Neural cell (in vitro differentiated cells): ENCODE results near the gene LHFPL5. TPM values are rescaled to one million over a fixed set of nuclear protein-coding genes. Genes with fewer than 3 reads are reported as not detected.

Experiments
- H2AFZ ChIP-seq: fragments of 200-600, 300-800 bp; sonication (generic), shearing (Covaris generic); 2 replicates; pipeline ENCODE4 v1.6.0; 2014; ENCODE audit warnings: low read depth, mild to moderate bottlenecking, antibody characterized with exemption, low read length, moderate library complexity
- H3F3A ChIP-seq: fragments of 200-600 bp; shearing (Covaris generic); 2 replicates; pipeline ENCODE4 v1.6.1; 2016; ENCODE audit warnings: mild to moderate bottlenecking, moderate library complexity, mixed read lengths, antibody characterized with exemption, low read length; ENCODE audit not compliant: insufficient read depth, poor library complexity, severe bottlenecking
- H3K27ac ChIP-seq: fragments of 200-600, 300-800 bp; sonication (generic), shearing (Covaris generic); 2 replicates; pipeline ENCODE4 v1.5.1; 2014; ENCODE audit warnings: mild to moderate bottlenecking, low read length, moderate library complexity
- H3K27me3 ChIP-seq: fragments of 300-800, 200-600 bp; sonication (generic), shearing (Covaris generic); 2 replicates; pipeline ENCODE4 v1.6.0; 2014; ENCODE audit warnings: mild to moderate bottlenecking, low read depth, low read length, moderate library complexity; ENCODE audit not compliant: insufficient read depth
- H3K36me3 ChIP-seq: fragments of 300-800, 200-600 bp; sonication (generic), shearing (Covaris generic); 2 replicates; pipeline ENCODE4 v1.5.1; 2014; ENCODE audit warnings: mild to moderate bottlenecking, antibody characterized with exemption, low read length, moderate library complexity; ENCODE audit not compliant: insufficient read depth
- H3K4me2 ChIP-seq: fragments of 300-800, 200-600 bp; sonication (generic), shearing (Covaris generic); 2 replicates; pipeline ENCODE4 v1.6.0; 2014; ENCODE audit warnings: mild to moderate bottlenecking, low read length
- H3K4me3 ChIP-seq: fragments of 300-800, 200-600 bp; sonication (generic), shearing (Covaris generic); 2 replicates; pipeline ENCODE4 v1.5.1; 2014; ENCODE audit warnings: mild to moderate bottlenecking, low read length, moderate library complexity
- H3K79me2 ChIP-seq: fragments of 200-600 bp; shearing (Covaris generic); replicated peaks from 2 replicates; pipeline ENCODE4 v1.6.0; 2014; ENCODE audit warnings: mild to moderate bottlenecking, low read length, moderate library complexity; ENCODE audit not compliant: insufficient read depth
- H3K9ac ChIP-seq: fragments of 300-800, 200-600 bp; sonication (generic), shearing (Covaris generic); 2 replicates; pipeline ENCODE4 v1.6.1; 2016; ENCODE audit warnings: mild to moderate bottlenecking, low read length, mixed read lengths
- H3K9me2 ChIP-seq: fragments of 200-600 bp; shearing (Covaris generic); 2 replicates; pipeline ENCODE4 v1.6.1; 2016; ENCODE audit warnings: mild to moderate bottlenecking, low read length, mixed read lengths; ENCODE audit not compliant: insufficient read depth
- H3K9me3 ChIP-seq: fragments of 200-600, 300-800 bp; sonication (generic), shearing (Covaris generic); 2 replicates; pipeline ENCODE4 v1.6.1; 2016; ENCODE audit warnings: mild to moderate bottlenecking, mixed run types, low read length, moderate library complexity, mixed read lengths
- H4K20me1 ChIP-seq: fragments of 200-600 bp; shearing (Covaris generic); 2 replicates; pipeline ENCODE4 v1.6.1; 2016; ENCODE audit warnings: mild to moderate bottlenecking, mixed run types; ENCODE audit not compliant: insufficient read depth
- CTCF ChIP-seq: fragments of 450-650 bp; IDR thresholded peaks from 2 replicates; pipeline ENCODE4 v1.5.1; 2014; ENCODE audit warnings: antibody characterized with exemption, mild to moderate bottlenecking, moderate library complexity; ENCODE audit not compliant: poor library complexity, severe bottlenecking
- EP300 ChIP-seq: fragments of 450-650 bp; conservative IDR thresholded peaks from 2 replicates; pipeline ENCODE4 v1.6.1; 2014; ENCODE audit warnings: antibody characterized with exemption, mild to moderate bottlenecking, moderate library complexity; ENCODE audit not compliant: poor library complexity, severe bottlenecking
- EZH2 ChIP-seq: fragments of 200-600, 300-800 bp; shearing (Covaris generic), sonication (generic); IDR thresholded peaks from 2 replicates; pipeline ENCODE4 v1.6.1; 2014; ENCODE audit warnings: antibody characterized with exemption, low read length, borderline replicate concordance, mild to moderate bottlenecking; ENCODE audit not compliant: insufficient read depth, poor library complexity, severe bottlenecking
- MXI1 ChIP-seq: fragments of 450-650 bp; conservative IDR thresholded peaks from 2 replicates; pipeline ENCODE4 v1.6.1; 2014; ENCODE audit warnings: antibody characterized with exemption, mild to moderate bottlenecking; ENCODE audit not compliant: poor library complexity, severe bottlenecking
- POLR2AphosphoS5 ChIP-seq: IDR thresholded peaks from 2 replicates; pipeline ENCODE4 v1.6.1; 2012
- RAD21 ChIP-seq: fragments of 450-650 bp; conservative IDR thresholded peaks from 2 replicates; pipeline ENCODE4 v1.6.1; 2014; ENCODE audit warnings: antibody characterized with exemption, mild to moderate bottlenecking, moderate library complexity
- REST ChIP-seq: IDR thresholded peaks from 2 replicates; pipeline ENCODE4 v1.6.1; 2012; ENCODE audit warnings: borderline replicate concordance
- SMC3 ChIP-seq: fragments of 450-650 bp; conservative IDR thresholded peaks from 2 replicates; pipeline ENCODE4 v1.6.1; 2014; ENCODE audit warnings: antibody characterized with exemption, mild to moderate bottlenecking, moderate library complexity; ENCODE audit not compliant: poor library complexity
- TAF1 ChIP-seq: IDR thresholded peaks from 2 replicates; pipeline ENCODE4 v1.6.1; 2012; ENCODE audit warnings: low read depth
- polyA plus RNA-seq: library from polyadenylated mRNA; depleted of rRNA; stranded (reverse); fragments of >200 nt; gene quantifications from 2 replicates; pipeline ENCODE4 v1.2.3, GENCODE V29; 2014

Gene LHFPL5
- polyA plus RNA-seq, 1 donor from 2014 or later: 0.17 TPM

GRCh38 chr6:35778437-35778836, 26.7 kb upstream of the LHFPL5 start:
- H3K4me2 ChIP-seq: no peak overlapping the region
- no peaks in the 10 kb centered on the region for H3K79me2 ChIP-seq
- H4K20me1 ChIP-seq: no peaks in the 10 kb centered on the region
- peaks cover 17% of the 10 kb centered on the region for H3K27me3 ChIP-seq
- H3K36me3 ChIP-seq: no peaks in the 10 kb centered on the region
- no peak for TF ChIP-seq TAF1
- TF ChIP-seq EP300: no peak
- TF ChIP-seq POLR2AphosphoS5: no peak
- no peak for TF ChIP-seq SMC3
- no peak for TF ChIP-seq CTCF
- no peak for TF ChIP-seq REST
- TF ChIP-seq RAD21: no peak
- TF ChIP-seq MXI1: no peak
- TF ChIP-seq EZH2: no peak
- no peak overlapping the region for H3K4me3 ChIP-seq
- H2AFZ ChIP-seq: no peak overlapping the region
- H3K9ac ChIP-seq: no peak overlapping the region
- H3K27ac ChIP-seq: no peak overlapping the region
- H3K9me3 ChIP-seq: no peaks in the 10 kb centered on the region
- H3F3A ChIP-seq: no peaks in the 10 kb centered on the region
- H3K9me2 ChIP-seq: no peaks in the 10 kb centered on the region

- no peak for TF ChIP-seq RAD21
- Histone ChIP-seq H2AFZ (no peak within 1 kb of the TSS), H3K9me2 (no peaks in the 10 kb centered on the region), H4K20me1 (no peaks in the 10 kb centered on the region), H3K79me2 (no peaks in the 10 kb centered on the region), H3F3A (no peaks in the 10 kb centered on the region), H3K9me3 (no peaks in the 10 kb centered on the region), H3K36me3 (no peaks in the 10 kb centered on the region), H3K27me3 (peaks cover 15% of the 10 kb centered on the region), H3K4me2 (no peak within 1 kb of the TSS), H3K9ac (no peak within 1 kb of the TSS), H3K4me3 (no peak within 1 kb of the TSS), H3K27ac (no peak within 1 kb of the TSS)
Measured at GRCh38 chr6:35780719-35781118, 24.4 kb upstream of the LHFPL5 start, which contains the start of gene CLPSL1. TSS of gene CLPSL1 (plus strand) at chr6:35781019. CDS start at chr6:35781111, 92 bp downstream.

- H4K20me1 ChIP-seq: no peaks in the 10 kb centered on the region
- H3K79me2 ChIP-seq: no peaks in the 10 kb centered on the region
- H2AFZ ChIP-seq: no peak overlapping the region
- TF ChIP-seq CTCF: no peak
- no peak for TF ChIP-seq SMC3
- peaks cover 10% of the 10 kb centered on the region for H3K27me3 ChIP-seq
- no peaks in the 10 kb centered on the region for H3K9me3 ChIP-seq
- H3K27ac ChIP-seq: no peak overlapping the region
- H3K4me2 ChIP-seq: no peak overlapping the region
- H3K9me2 ChIP-seq: no peaks in the 10 kb centered on the region
- no peaks in the 10 kb centered on the region for H3K36me3 ChIP-seq
- no peak overlapping the region for H3K4me3 ChIP-seq
- no peaks in the 10 kb centered on the region for H3F3A ChIP-seq
- H3K9ac ChIP-seq: no peak overlapping the region
Measured at GRCh38 chr6:35781290-35781689, 23.9 kb upstream of the LHFPL5 start.
